GM19193 (cell line): ENCODE results near the gene DUSP19.

Experiments used
- POLR2A ChIP-seq: IDR thresholded peaks from 4 replicates; pipeline ENCODE4 v1.6.1; 2011; ENCODE audit not compliant: insufficient read depth, insufficient read length; ENCODE audit errors: extremely low read depth

DUSP19 gene

GRCh38 chr2:183105402-183106134 is 27.0 kb downstream of the DUSP19 start:
- TF ChIP-seq POLR2A: no peak

DNA sequence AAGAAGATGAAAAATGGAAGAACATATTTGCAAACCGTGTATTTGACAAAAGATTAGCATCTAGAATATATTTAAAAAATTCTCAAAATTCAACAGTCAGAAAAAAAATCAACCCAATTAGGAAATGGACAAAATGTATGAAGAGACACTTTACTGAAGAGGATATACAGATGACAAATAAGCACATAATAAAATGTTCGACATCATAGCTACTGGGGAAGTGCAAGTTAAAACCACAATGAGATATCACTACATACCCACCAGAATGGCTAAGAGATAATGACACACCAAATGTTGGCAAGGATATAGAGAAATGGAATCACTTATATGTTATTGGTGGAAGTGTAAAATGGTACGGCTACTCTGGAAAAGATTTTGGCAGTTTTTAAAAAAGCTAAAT is 34.0 kb downstream of the DUSP19 start:
- no peak for TF ChIP-seq POLR2A

DNA sequence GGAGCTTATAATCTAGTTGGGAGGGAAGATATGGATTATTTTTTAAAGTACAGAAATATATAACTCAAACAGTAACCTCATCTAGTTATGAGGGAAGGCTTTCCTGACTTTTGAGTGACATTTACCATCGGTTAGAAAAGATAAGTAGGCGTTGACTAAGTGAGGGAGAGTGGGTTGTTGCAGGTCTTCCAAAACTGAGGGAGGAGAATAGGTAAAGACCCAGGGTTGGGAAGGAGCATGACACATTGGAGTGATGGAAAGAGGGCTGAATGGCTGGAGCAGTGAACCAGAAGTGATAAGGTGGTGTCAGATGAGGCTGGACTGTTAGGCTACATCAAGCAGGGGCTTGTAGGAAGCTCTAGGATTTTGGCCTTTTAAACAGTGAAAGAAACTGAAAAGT is 35.1 kb downstream of the DUSP19 start:
- no peak for TF ChIP-seq POLR2A

- TF ChIP-seq POLR2A: no peak
Observed at GRCh38 chr2:183117226-183117625, 38.7 kb downstream of the DUSP19 start.

DNA sequence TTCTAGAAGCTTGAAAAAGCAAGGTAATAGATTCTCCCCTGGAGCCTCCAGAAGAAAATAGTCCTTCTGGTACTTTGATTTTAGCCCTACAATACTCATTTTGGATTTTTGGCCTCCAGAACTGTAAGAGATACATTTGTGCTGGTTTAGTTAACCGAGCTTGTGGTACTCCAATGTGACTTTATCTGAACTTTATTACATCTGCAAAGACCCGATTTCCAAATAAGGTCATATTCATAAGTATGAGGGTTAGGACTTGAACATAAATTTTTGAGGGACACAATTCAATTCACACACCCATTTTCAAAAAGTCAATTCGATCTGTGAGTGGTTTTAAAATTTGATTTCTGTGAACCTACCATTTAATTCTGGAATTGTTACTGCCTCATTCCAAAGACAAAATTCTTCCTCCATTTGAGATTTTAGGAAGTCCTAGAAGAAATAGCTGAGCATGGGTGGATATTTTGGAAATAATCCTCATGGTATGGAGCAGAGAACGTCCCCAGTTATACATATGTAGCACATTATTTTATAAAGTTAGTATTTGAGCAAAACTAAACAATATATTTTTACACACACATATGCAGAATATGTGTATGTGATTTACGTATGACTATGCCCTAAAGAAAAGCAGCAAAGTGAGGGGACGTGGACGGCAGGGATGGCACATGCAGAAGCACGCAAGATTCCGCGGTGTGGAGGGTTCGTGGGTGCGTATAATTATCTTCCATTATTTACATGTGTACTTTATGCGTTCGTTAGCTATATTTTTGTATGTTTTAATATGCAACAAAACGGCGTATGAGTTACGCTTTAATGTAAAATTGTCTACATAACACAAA is 44.8 kb downstream of the DUSP19 start:
- no peak for TF ChIP-seq POLR2A

DNA sequence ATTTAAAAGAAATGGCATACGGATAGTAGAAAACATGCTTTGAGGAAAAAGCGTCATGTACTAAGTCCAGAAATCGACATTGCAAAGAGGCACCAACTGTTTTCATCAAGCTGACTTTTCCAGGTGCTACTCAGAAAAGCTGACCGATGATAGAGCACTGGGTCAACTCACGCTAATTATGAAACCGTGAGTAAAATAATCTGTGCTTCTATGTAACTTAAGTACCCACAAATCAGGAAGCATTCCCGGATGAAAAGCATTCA is 45.3 kb downstream of the DUSP19 start:
- TF ChIP-seq POLR2A: no peak

DNA sequence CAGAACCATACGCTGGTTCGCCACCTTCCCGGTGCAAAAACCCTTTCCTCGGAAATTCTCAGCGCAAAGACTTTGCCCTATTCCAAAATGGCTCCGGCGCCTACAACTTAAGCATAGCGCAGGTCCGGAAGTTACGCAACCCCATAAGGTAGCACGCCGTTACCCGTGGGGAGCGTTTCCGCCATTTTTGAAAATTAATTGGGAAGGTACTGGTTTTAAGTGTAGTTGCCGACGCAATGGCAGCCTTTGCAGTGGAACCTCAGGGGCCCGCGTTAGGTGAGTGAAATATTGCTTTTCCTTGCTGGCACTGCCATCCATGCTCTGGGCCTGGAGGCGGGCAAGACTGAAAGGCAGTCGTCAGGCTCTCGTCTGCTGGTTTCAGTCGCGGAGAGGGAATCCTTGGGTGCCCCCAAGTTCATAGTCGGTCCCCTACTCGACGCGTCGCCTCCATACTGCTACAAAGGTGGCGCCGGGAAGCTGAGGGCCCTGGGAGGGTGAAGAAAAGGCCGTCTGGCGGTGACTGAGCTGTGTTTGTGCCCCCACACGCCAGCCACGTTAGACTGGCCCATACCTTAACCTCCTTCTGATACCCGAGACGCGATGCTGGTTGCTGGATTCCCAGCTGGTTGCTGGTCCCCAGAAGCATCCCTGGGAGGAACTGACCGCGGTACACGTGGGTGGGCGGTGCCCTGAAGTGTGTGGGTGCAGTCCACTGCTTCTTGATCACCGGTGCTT is 45.8 kb downstream of the DUSP19 start, which contains the start of gene NUP35:
Gene NUP35 (plus strand): TSS at position 222 of the 735 bp plus-strand sequence. CDS start 15 bp downstream, at position 237.
- peak; percentile 67 for TF ChIP-seq POLR2A

DNA sequence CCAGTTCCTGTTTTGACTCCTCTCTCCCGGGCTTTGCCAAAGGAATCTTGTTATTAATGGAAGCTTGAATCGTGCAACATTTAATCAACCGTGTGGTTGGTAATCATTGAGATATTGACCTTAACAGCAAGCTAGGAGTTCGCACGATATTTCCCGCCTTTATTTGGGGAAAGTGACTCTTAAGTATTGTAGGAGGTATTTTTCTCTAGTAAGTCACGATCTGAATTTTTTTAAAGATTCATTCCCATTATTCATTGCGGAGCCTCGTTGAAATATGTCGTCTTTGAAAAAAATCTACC is 46.4 kb downstream of the DUSP19 start:
- TF ChIP-seq POLR2A: no peak

DNA sequence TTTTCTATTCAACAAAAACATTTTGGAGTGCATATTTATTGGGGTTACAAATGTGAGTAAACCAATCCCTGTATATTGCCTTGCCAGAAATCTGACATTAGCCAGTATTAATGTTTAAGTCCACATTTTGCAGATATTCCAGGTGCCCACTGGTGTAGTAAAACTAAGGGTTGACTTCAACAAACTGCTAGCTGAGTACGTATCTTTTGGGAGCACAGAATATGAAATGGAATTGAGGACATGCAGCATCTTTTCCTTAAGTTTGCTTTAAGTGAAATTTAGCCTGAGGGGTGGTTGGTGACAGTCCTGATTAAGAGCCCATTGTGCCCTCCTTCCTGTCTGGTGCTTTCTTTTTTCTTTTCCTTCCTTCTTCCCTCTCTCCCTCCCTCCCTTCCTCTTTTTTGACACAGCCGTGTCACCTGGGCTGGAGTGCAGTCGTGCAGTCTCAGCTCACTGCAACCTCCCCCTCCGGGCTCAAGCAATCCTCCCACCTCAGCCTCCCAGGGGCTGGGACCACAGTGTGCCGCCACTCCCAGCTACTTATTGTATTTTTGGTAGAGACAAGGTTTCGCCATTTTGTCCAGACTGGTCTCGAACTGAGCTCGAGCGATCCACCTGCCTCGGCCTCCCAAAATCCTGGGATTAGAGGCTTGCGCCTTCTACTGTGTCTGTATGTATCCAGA is 47.3 kb downstream of the DUSP19 start:
- no peak for TF ChIP-seq POLR2A

- no peak for TF ChIP-seq POLR2A
Observed at GRCh38 chr2:183126635-183127034, 48.1 kb downstream of the DUSP19 start.

GRCh38 chr2:183134016-183134415 is 55.5 kb downstream of the DUSP19 start:
- TF ChIP-seq POLR2A: no peak

DNA sequence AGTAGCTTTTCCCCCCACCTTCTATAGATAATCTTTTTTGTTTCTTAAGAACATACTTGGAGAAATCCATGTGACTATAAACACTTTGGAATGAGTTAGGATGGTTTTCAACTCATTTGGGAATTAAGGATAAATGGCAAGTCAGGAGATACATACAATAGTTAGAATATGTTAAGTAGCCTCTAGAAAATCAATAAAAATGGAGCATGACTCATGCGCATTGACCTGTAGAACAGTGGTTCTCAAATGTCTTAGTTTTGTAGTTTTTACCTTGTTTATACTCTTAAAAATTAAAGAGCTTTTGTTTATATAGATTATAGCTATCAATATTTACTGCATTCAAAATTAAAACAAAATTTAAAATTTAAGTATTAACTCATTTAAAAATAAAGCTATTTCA is 70.4 kb downstream of the DUSP19 start:
- no peak for TF ChIP-seq POLR2A

DNA sequence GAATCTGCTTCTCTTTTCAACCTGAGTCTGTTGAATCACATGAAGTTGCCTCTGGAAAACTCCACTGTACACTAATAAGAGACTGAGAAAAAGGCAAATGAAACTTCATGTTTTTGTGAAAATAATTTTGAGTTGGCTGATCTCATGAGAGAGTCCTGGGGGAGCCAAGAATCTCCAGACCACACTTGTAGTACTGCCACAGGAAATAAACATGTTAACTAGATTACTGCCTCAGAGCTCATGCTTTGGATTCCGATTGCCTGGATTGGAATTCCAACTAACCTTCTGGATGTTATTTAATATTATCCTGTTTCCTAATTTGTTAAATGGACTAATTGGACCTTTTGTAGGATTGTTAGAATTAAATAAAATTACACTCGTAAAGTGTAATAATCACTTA is 70.9 kb downstream of the DUSP19 start:
- TF ChIP-seq POLR2A: no peak
